ENCODE measurements around the gene OR2T2. TPM values are rescaled to one million over a fixed set of nuclear protein-coding genes. Genes with fewer than 3 reads are reported as not detected.
"Not testable (repeated sequence)": the region's sequence is repeated elsewhere in the genome, so short reads cannot be mapped to it uniquely, and the experiment has no call there.

OR2T2 gene
- total RNA-seq, 2 experiments from 2014 or later = not detected

DNA sequence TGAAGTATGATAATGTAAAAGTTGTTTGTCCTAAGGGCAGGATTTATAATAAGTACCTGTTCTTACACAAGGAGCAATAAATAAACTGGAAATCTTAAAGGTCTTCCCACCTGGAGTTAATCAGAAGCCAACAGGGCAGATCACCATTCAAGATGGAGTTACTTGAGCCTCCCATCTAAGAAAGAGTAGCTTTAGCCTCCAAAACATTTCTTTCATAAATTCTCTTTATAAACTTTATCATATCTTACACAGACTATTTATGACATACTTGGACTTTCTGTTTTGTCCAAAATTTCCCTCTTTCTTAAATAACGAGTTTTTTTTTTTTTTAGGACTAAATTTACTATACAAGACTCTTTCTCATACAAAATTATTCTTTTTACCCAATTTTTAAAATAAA, 24.1 kb upstream of the OR2T2 start:
- ChIA-PET POLR2A (no interaction called here), CTCF (no interaction called here)
- Histone ChIP-seq H3K36me3 (ENCODE audit: insufficient read depth, low read length) (no peaks in the 10 kb centered on the region), H3K9me3 (ENCODE audit: control insufficient read depth in 1 of 2, insufficient read depth in 1 of 2, low read length in 2 of 2) (peaks cover 5 to 8% of the 10 kb centered on the region in 2 experiments), H3K4me3 (ENCODE audit: low read length) (no peak overlapping the region), H3K27me3 (ENCODE audit: control insufficient read depth in 1 of 2, insufficient read depth in 2 of 2, low read length in 2 of 2) (no peaks in the 10 kb centered on the region), H3K4me1 (ENCODE audit: insufficient read depth, low read length) (no peaks in the 10 kb centered on the region), H3K27ac (ENCODE audit: low read depth in 1 of 2, low read length in 2 of 2) (no peak overlapping the region)
- Mint-ChIP-seq H3K4me1 (ENCODE audit: low read depth) (peaks cover 27% of the 10 kb centered on the region), H3K27ac (no peak overlapping the region), H3K9me3 (peaks cover 7% of the 10 kb centered on the region), H3K36me3 (ENCODE audit: low read depth) (peaks cover 7% of the 10 kb centered on the region), H3K27me3 (no peaks in the 10 kb centered on the region), H3K4me3 (no peak overlapping the region)
- TF ChIP-seq, protein P1, sequence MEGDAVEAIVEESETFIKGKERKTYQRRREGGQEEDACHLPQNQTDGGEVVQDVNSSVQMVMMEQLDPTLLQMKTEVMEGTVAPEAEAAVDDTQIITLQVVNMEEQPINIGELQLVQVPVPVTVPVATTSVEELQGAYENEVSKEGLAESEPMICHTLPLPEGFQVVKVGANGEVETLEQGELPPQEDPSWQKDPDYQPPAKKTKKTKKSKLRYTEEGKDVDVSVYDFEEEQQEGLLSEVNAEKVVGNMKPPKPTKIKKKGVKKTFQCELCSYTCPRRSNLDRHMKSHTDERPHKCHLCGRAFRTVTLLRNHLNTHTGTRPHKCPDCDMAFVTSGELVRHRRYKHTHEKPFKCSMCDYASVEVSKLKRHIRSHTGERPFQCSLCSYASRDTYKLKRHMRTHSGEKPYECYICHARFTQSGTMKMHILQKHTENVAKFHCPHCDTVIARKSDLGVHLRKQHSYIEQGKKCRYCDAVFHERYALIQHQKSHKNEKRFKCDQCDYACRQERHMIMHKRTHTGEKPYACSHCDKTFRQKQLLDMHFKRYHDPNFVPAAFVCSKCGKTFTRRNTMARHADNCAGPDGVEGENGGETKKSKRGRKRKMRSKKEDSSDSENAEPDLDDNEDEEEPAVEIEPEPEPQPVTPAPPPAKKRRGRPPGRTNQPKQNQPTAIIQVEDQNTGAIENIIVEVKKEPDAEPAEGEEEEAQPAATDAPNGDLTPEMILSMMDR (IDR thresholded peaks at IDR 0.05) = no peak
- no peak for ATAC-seq (ENCODE audit: poor library complexity)
- DNase-seq = no peak
- intact Hi-C loops (cut with DNase I, micrococcal nuclease) = no loop called here

DNA sequence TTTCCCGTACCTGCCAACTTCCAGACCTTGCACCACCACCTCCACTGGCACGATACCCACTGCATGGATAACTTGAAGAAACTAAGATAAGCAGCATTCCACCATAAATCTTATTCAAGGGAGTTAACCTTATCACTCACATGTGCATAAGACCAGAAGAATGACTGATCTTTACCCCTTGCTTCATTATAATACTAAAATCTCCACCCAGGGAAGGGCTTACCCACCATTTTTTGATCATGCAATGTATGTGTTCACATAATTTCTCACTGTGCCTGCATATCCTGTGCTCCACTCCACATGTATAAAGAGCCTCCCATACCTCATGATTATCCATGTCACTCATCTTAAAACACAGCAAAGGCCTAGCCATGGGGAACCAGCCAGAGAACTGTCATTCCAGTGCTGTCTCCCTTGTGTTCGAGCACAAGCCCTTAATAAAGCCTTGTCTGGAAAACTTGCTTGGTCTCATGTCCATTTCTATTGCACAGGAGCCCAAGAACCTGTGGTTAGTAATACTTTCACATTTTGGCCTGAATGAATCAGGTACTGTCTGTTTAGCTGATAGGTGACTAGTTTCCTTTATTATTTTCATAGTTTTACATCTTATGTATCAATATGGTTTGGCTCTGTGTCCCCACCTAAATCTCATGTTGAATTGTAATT, 17.8 kb upstream of the OR2T2 start:
- H3K27me3 Mint-ChIP-seq; H3K27ac ChIP-seq (ENCODE audit: low read depth in 1 of 2, low read length in 2 of 2); POLR2A ChIA-PET; CTCF ChIA-PET; H3K27ac Mint-ChIP-seq; H3K4me1 ChIP-seq (ENCODE audit: insufficient read depth, low read length); H3K27me3 ChIP-seq (ENCODE audit: control insufficient read depth in 1 of 2, insufficient read depth in 2 of 2, low read length in 2 of 2); DNase-seq; H3K4me1 Mint-ChIP-seq (ENCODE audit: low read depth); H3K36me3 ChIP-seq (ENCODE audit: insufficient read depth, low read length); H3K36me3 Mint-ChIP-seq (ENCODE audit: low read depth); intact Hi-C loops (cut with DNase I, micrococcal nuclease); H3K9me3 ChIP-seq (ENCODE audit: control insufficient read depth in 1 of 2, insufficient read depth in 1 of 2, low read length in 2 of 2); H3K4me3 Mint-ChIP-seq; ATAC-seq (ENCODE audit: poor library complexity); H3K9me3 Mint-ChIP-seq; H3K4me3 ChIP-seq (ENCODE audit: low read length): not testable (repeated sequence)

DNA sequence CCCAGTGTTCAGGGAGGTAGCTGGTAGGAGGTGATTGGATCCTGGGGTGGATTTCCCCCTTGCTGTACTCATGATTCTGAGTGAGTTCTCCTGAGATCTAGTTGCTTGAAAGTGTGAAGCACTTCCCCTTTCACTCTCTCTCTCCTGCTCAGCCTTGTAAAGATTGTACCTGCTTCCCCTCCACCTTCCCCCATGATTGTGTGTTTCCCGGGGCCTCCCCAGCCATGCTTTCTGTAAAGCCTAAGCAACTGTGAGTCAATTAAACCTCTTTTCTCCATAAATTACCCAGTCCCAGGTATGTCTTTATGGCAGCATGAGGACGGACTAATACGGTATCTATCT, 17.3 kb upstream of the OR2T2 start:
- POLR2A ChIA-PET; H3K9me3 Mint-ChIP-seq; H3K27me3 ChIP-seq (ENCODE audit: control insufficient read depth in 1 of 2, insufficient read depth in 2 of 2, low read length in 2 of 2); H3K36me3 ChIP-seq (ENCODE audit: insufficient read depth, low read length); H3K4me1 ChIP-seq (ENCODE audit: insufficient read depth, low read length); DNase-seq; H3K27ac ChIP-seq (ENCODE audit: low read depth in 1 of 2, low read length in 2 of 2); CTCF ChIA-PET; H3K36me3 Mint-ChIP-seq (ENCODE audit: low read depth); H3K27me3 Mint-ChIP-seq; H3K4me3 ChIP-seq (ENCODE audit: low read length); ATAC-seq (ENCODE audit: poor library complexity); H3K9me3 ChIP-seq (ENCODE audit: control insufficient read depth in 1 of 2, insufficient read depth in 1 of 2, low read length in 2 of 2); H3K4me3 Mint-ChIP-seq; H3K27ac Mint-ChIP-seq; H3K4me1 Mint-ChIP-seq (ENCODE audit: low read depth); intact Hi-C loops (cut with DNase I, micrococcal nuclease): not testable (repeated sequence)

DNA sequence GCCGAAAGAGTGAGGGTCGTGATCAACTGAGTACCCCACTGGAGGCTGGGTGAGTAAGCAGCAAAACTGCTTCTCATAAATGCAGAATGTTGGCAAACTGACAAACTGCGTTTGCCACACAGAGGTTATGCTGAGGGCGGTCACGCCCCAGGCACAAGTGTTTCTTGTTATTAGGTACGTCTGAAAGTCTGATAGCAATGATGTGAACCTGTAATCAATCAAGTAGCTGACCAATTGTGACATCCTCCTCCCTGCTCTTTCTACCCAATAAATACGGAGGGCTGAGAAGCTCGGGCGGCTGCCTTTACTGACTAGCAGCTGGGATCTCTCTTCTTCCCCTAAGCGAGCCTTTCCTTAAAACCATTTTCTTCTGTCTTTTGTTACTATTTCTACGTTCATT, 13.8 kb upstream of the OR2T2 start:
- H3K36me3 ChIP-seq (ENCODE audit: insufficient read depth, low read length); H3K4me3 ChIP-seq (ENCODE audit: low read length); H3K4me1 ChIP-seq (ENCODE audit: insufficient read depth, low read length); H3K27ac Mint-ChIP-seq; H3K4me1 Mint-ChIP-seq (ENCODE audit: low read depth); H3K27me3 ChIP-seq (ENCODE audit: control insufficient read depth in 1 of 2, insufficient read depth in 2 of 2, low read length in 2 of 2); DNase-seq; POLR2A ChIA-PET; H3K9me3 Mint-ChIP-seq; intact Hi-C loops (cut with DNase I, micrococcal nuclease); ATAC-seq (ENCODE audit: poor library complexity); H3K36me3 Mint-ChIP-seq (ENCODE audit: low read depth); H3K27ac ChIP-seq (ENCODE audit: low read depth in 1 of 2, low read length in 2 of 2); H3K27me3 Mint-ChIP-seq; H3K4me3 Mint-ChIP-seq; CTCF ChIA-PET; H3K9me3 ChIP-seq (ENCODE audit: control insufficient read depth in 1 of 2, insufficient read depth in 1 of 2, low read length in 2 of 2): not testable (repeated sequence)

DNA sequence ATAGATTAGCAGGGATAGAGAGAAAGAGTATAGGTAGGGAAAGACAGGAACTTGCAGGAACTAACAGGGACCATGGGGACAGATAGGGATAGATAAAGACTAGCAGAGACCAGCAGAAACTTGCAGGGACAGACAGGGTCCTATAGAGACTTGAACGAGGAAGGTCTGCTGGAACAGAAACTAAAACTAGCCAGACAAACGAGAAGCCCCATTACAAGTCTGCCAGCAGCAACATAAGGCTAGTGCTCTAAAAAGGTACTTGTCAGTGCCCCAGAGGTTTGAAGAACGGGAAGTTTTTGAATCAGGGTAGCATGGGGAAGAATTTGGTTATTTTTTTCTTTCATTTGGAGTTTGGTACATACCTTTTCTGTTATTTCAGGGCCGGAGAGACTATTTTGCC, 13.2 kb upstream of the OR2T2 start:
- H3K4me3 Mint-ChIP-seq; H3K9me3 Mint-ChIP-seq; intact Hi-C loops (cut with DNase I, micrococcal nuclease); H3K27ac ChIP-seq (ENCODE audit: low read depth in 1 of 2, low read length in 2 of 2); H3K36me3 ChIP-seq (ENCODE audit: insufficient read depth, low read length); H3K27me3 ChIP-seq (ENCODE audit: control insufficient read depth in 1 of 2, insufficient read depth in 2 of 2, low read length in 2 of 2); H3K9me3 ChIP-seq (ENCODE audit: control insufficient read depth in 1 of 2, insufficient read depth in 1 of 2, low read length in 2 of 2); H3K4me1 ChIP-seq (ENCODE audit: insufficient read depth, low read length); H3K27me3 Mint-ChIP-seq; POLR2A ChIA-PET; CTCF ChIA-PET; H3K36me3 Mint-ChIP-seq (ENCODE audit: low read depth); H3K27ac Mint-ChIP-seq; H3K4me3 ChIP-seq (ENCODE audit: low read length); DNase-seq; ATAC-seq (ENCODE audit: poor library complexity); H3K4me1 Mint-ChIP-seq (ENCODE audit: low read depth): not testable (repeated sequence)

DNA sequence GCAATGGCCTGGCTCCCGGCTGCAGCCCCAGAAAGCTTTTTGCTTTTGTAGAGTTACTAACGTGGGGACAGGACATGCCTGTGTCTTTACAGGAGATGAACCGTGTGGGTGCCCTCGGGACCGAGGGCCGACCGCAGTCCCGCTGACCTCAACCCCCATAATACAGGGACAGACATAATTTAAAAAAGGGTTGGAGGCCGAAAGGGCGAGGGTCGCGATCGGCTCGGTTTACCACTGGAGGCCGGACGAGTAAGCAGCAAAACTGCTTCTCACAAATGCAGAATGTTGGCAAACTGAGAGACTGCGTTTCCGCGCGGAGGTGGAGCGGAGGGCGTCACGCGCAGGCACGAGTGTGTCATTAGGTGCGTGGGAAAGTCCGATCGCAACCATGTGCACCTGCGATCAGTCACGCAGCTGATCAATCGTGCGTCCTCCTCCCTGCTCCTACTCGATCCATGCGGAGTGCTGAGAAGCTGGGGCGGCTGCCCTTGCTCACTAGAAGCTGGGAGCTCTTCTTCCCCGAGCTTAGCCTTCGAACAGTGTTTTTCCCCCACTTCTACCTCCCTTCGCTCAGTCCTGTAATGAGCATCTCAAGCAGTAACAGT, 11.5 kb upstream of the OR2T2 start:
- H3K27me3 Mint-ChIP-seq; H3K27ac Mint-ChIP-seq; POLR2A ChIA-PET; H3K9me3 Mint-ChIP-seq; H3K27me3 ChIP-seq (ENCODE audit: control insufficient read depth in 1 of 2, insufficient read depth in 2 of 2, low read length in 2 of 2); H3K4me1 Mint-ChIP-seq (ENCODE audit: low read depth); DNase-seq; ATAC-seq (ENCODE audit: poor library complexity); H3K9me3 ChIP-seq (ENCODE audit: control insufficient read depth in 1 of 2, insufficient read depth in 1 of 2, low read length in 2 of 2); H3K36me3 ChIP-seq (ENCODE audit: insufficient read depth, low read length); H3K4me1 ChIP-seq (ENCODE audit: insufficient read depth, low read length); intact Hi-C loops (cut with DNase I, micrococcal nuclease); CTCF ChIA-PET; H3K4me3 ChIP-seq (ENCODE audit: low read length); H3K36me3 Mint-ChIP-seq (ENCODE audit: low read depth); H3K4me3 Mint-ChIP-seq; H3K27ac ChIP-seq (ENCODE audit: low read depth in 1 of 2, low read length in 2 of 2): not testable (repeated sequence)

Measured in CD4-positive, alpha-beta T cell (primary cell).